HFFc6 (cell line): ENCODE data around the gene SEMG1. TPM values are rescaled to one million over a fixed set of nuclear protein-coding genes. Genes with fewer than 3 reads are reported as not detected.

Experiments
- DNase-seq: peaks from one replicate; pipeline ENCODE4 v3.0.0-alpha.2; 2018
- H3K27ac Mint-ChIP-seq: 2 replicates; pipeline ENCODE4 v1.8.0; 2020; ENCODE audit warnings: mild to moderate bottlenecking, mixed read lengths
- H3K27me3 Mint-ChIP-seq: 2 replicates; pipeline ENCODE4 v1.8.0; 2021; ENCODE audit warnings: mild to moderate bottlenecking, moderate library complexity, mixed read lengths; ENCODE audit not compliant: insufficient read depth
- H3K36me3 Mint-ChIP-seq: 2 replicates; pipeline ENCODE4 v1.8.0; 2021; ENCODE audit warnings: low read depth, mixed read lengths
- H3K4me1 Mint-ChIP-seq: 2 replicates; pipeline ENCODE4 v1.8.0; 2020; ENCODE audit warnings: low read depth, mixed read lengths
- H3K4me3 Mint-ChIP-seq: 2 replicates; pipeline ENCODE4 v1.8.0; 2020; ENCODE audit warnings: mild to moderate bottlenecking, moderate library complexity, mixed read lengths
- H3K9me3 Mint-ChIP-seq: 2 replicates; pipeline ENCODE4 v1.8.0; 2020; ENCODE audit warnings: mild to moderate bottlenecking, mixed read lengths
- CTCF ChIP-seq: fragments of 200-600 bp; sonication (generic); IDR thresholded peaks from 2 replicates; pipeline ENCODE4 v1.5.0; 2021; ENCODE audit warnings: antibody characterized with exemption, mild to moderate bottlenecking
- total RNA-seq, 6 experiments: library from RNA; stranded (reverse); fragmentation: NEBNext Ultra II Directional; extraction: Animal tissue kit (Norgen Biotek cat#: 25700); gene quantifications; 2 replicates in 1 of 6; 3 replicates in 5 of 6; pipeline ENCODE4 v1.2.3, GENCODE V29; 2021

The SEMG1 gene
- total RNA-seq, 6 experiments from 2014 or later, result not detected

- no peak within 1 kb of the TSS for H3K27ac Mint-ChIP-seq
- H3K27me3 Mint-ChIP-seq, result peaks cover 26% of the 10 kb centered on the region
- H3K36me3 Mint-ChIP-seq, result no peaks in the 10 kb centered on the region
- H3K4me1 Mint-ChIP-seq, result no peaks in the 10 kb centered on the region
- TF ChIP-seq CTCF, result no peak
- no peaks in the 10 kb centered on the region for H3K9me3 Mint-ChIP-seq
- no peak within 1 kb of the TSS for H3K4me3 Mint-ChIP-seq
- no peak for DNase-seq
These were observed 47.8 kb downstream of the SEMG1 start, which contains the start of gene SLPI for GRCh38 chr20:45254383-45255262. Gene SLPI (minus strand): TSS chr20:45254564. CDS start chr20:45254543, 21 bp downstream.

- Mint-ChIP-seq H3K27me3 (peaks cover 32% of the 10 kb centered on the region), H3K4me1 (no peaks in the 10 kb centered on the region), H3K27ac (no peak overlapping the region), H3K9me3 (no peaks in the 10 kb centered on the region), H3K4me3 (no peak overlapping the region), H3K36me3 (no peaks in the 10 kb centered on the region)
- TF ChIP-seq CTCF, result no peak
- DNase-seq, result no peak
These were observed 50.3 kb downstream of the SEMG1 start for GRCh38 chr20:45257161-45257560.

GRCh38 chr20:45257711-45258110, 50.9 kb downstream of the SEMG1 start:
- H3K4me3 Mint-ChIP-seq, result no peak overlapping the region
- H3K9me3 Mint-ChIP-seq, result no peaks in the 10 kb centered on the region
- no peak for TF ChIP-seq CTCF
- H3K27me3 Mint-ChIP-seq, result peaks cover 27% of the 10 kb centered on the region
- DNase-seq, result no peak
- H3K4me1 Mint-ChIP-seq, result no peaks in the 10 kb centered on the region
- H3K27ac Mint-ChIP-seq, result no peak overlapping the region
- H3K36me3 Mint-ChIP-seq, result no peaks in the 10 kb centered on the region

- Mint-ChIP-seq H3K9me3 (no peaks in the 10 kb centered on the region), H3K27ac (no peak overlapping the region), H3K27me3 (peaks cover 27% of the 10 kb centered on the region), H3K4me1 (no peaks in the 10 kb centered on the region), H3K36me3 (no peaks in the 10 kb centered on the region), H3K4me3 (no peak overlapping the region)
- no peak for DNase-seq
- TF ChIP-seq CTCF, result no peak
These were observed 51.4 kb downstream of the SEMG1 start for GRCh38 chr20:45258259-45258658.

- no peak overlapping the region for H3K4me3 Mint-ChIP-seq
These were observed 51.8 kb downstream of the SEMG1 start for GRCh38 chr20:45258664-45259063.

More at GRCh38 chr20:45258664-45259063, 51.8 kb downstream of the SEMG1 start:
- Mint-ChIP-seq H3K9me3 (no peaks in the 10 kb centered on the region), H3K36me3 (no peaks in the 10 kb centered on the region), H3K27ac (no peak overlapping the region), H3K4me1 (no peaks in the 10 kb centered on the region), H3K27me3 (peaks cover 27% of the 10 kb centered on the region)
- TF ChIP-seq CTCF, result no peak
- DNase-seq, result no peak

Other genes with a start within 250 kb of the SEMG1 start
- 10 to 100 TPM; 88.5 to 96.5 (median 93.0) TPM for gene TOMM34, start 246.6 kb upstream of the SEMG1 start, total RNA-seq
- gene STK4, start 240.5 kb upstream of the SEMG1 start, total RNA-seq, result 10 to 100 TPM; 34.3 to 46.6 (median 36.6) TPM
- gene KCNS1, start 105.9 kb upstream of the SEMG1 start, total RNA-seq, result under 1 TPM; 0.46 to 0.95 (median 0.73) TPM
- not detected for gene WFDC5, start 91.9 kb upstream of the SEMG1 start, total RNA-seq
- not detected for gene WFDC12, start 82.6 kb upstream of the SEMG1 start, total RNA-seq
- not detected for gene PI3, start 32.1 kb upstream of the SEMG1 start, total RNA-seq
- gene SEMG2, start 14.3 kb downstream of the SEMG1 start, total RNA-seq, result not detected
- gene SLPI, start 47.5 kb downstream of the SEMG1 start, total RNA-seq, result under 1 TPM in 2 of 6 experiments, not detected in 4; 0.33 to 0.66 TPM
- gene RBPJL, start 99.8 kb downstream of the SEMG1 start, total RNA-seq, result not detected
- gene MATN4, start 101.3 kb downstream of the SEMG1 start, total RNA-seq, result not detected
- gene SDC4, start 141.4 kb downstream of the SEMG1 start, total RNA-seq, result 100 to 1,000 TPM; 122 to 146 (median 135) TPM
- gene SYS1, start 156.1 kb downstream of the SEMG1 start, total RNA-seq, result 10 to 100 TPM; 22.9 to 34.1 (median 27.6) TPM
- gene TP53TG5, start 171.3 kb downstream of the SEMG1 start, total RNA-seq, result not detected
- 10 to 100 TPM; 15.2 to 19.5 (median 19.0) TPM for gene DBNDD2, start 201.3 kb downstream of the SEMG1 start, total RNA-seq
- 10 to 100 TPM; 76.7 to 94.0 (median 81.8) TPM for gene PIGT, start 209.1 kb downstream of the SEMG1 start, total RNA-seq